Stimulated activated CD8-positive, alpha-beta memory T cell treated with anti-CD3 and anti-CD28 coated beads, Interleukin-15, amount 100 ng/mL, for 1 hour (primary cell): ENCODE data around the gene KCNK3.

Source experiments
- DNase-seq: peaks from one replicate; pipeline ENCODE4 v3.0.0-alpha.2; 2020; ENCODE audit warnings: low read depth

KCNK3 gene

DNA sequence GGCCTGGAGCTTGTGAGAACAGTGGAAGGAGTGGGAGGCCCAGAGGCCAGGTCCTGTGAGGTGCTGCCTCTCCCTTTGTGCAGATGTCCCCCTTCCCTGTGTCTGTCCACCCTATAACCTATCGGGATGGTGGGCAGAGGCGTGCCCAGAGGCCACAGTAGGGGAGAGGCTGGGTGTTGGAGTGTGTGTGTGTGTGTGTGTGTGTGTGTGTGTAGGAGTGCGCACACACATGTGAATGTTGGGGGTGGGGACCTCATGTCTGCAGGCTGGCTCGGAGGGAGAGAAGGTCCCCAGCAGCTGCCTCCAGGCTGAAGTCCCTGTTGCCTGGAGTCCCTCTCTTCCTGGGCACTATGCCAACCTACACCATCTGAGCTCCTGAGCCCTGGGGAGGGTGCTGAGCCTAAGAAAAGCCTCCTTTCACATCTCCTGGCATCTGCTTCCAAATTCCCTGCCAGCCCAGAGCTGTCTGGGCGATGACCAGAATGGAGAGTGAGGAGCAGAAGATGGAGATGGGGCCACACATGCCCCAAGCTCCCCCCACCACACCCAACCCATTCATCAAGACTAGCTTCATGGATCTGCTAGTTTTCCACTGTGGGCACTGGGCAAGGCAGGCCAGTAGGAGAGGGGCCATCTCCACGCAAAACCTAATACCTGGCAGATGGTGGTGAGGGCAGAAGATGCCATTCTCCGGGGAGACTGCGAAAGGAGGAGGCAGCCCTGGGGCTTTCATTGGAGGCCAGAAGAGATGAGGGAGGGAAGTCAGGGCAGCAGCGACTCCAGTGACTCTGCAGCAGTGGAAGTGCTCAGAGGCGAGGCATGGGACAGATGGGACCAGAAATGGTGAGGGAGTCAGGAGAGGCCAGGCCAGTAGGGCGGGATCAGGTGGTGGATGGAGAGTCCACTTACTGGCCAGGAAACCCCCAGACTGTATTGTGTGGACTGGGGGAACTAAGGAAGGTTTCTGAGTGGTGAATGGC is 20.3 kb downstream of the KCNK3 start:
- DNase-seq, result no peak

DNA sequence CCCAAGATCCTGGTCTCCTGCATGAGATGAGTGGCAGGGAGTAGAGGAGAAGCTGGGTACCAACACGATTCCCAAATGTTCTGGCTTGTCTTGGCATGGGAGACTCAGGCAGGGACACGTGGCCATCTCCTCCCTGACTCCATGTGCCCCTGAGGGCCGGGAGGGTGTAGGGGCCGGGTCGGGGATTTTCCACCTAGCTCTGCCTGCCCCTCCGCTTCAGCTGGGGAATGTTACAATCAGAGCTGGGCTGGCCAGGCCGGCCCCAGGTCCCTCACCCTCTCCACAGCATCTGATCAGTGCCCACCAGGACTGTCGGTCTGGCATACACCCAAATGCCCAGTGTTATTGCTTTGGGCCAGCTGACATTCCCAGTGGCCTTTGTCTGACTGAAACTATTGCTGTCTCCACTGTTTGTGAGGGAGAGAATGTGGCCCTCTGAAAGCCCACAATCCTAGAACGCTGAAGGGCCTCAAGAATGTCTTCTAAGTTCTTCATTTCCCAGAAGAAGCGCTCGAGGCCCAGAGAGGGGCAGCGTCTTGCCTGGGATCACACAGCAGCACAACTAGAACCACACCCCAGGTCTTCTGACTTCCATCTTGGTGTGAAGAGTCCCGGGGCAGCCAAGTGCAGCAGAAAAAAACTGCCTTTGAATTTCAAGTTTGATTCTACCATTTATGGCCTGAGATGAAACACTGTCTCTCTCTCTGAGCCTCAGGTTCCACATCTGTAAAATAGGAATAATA is 23.2 kb downstream of the KCNK3 start:
- no peak for DNase-seq

DNA sequence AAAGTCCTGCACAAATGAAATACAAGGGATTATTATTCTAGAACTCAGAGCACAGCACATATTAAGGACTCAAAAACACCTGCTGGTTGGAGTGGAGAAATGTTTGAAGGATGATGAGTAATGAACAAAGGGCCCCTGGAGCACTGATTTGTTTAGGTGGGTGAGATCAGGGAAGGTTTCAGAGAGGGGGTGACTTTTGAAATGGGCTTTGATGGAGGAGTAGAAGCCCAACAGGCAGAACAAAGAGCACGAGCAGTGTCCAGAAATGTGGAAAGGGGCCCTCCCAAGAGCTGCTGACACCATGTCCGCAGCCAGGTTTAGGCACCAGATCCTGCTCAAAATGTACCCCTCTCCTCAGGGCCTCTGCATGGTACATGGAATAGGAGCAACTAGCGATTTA is 23.8 kb downstream of the KCNK3 start:
- no peak for DNase-seq

DNA sequence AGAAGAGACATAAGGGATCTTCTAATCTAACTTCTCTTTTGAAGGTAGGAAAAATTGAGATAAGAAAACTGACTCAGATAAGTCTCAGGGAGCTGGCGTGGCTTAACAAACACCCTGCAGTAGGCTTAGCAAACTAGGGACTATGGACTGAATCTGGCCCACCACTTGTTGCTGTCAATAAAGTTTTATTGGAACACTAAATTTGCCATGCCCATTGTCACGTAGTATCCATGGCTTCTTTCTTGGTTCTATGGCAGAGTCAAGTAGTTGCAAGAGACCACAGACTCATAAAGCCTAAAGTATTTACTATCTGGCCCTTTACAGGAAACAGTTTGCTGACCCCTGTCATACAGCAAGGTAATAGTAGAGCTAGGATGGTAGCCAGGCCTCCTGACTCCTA is 24.2 kb downstream of the KCNK3 start:
- DNase-seq, result no peak

DNA sequence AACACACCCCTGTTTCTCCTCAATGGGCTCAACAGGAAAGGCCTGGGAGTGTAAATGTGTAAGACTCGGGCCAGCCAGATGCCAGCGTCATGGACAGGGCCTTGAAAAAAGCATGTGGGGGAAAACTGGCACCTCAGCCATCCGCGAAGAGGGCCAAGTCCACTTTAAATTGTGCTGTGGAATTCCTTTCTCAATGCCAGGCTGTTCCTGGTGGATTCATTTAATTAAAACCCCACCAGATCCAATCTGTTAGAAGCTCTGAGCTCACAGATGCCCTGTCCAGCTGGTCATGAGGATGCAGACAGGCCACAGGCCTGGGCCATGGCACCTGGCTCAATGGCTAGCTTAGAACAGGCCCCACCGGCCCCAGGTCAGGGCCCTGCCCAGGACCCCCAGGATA is 24.8 kb downstream of the KCNK3 start:
- no peak for DNase-seq

DNA sequence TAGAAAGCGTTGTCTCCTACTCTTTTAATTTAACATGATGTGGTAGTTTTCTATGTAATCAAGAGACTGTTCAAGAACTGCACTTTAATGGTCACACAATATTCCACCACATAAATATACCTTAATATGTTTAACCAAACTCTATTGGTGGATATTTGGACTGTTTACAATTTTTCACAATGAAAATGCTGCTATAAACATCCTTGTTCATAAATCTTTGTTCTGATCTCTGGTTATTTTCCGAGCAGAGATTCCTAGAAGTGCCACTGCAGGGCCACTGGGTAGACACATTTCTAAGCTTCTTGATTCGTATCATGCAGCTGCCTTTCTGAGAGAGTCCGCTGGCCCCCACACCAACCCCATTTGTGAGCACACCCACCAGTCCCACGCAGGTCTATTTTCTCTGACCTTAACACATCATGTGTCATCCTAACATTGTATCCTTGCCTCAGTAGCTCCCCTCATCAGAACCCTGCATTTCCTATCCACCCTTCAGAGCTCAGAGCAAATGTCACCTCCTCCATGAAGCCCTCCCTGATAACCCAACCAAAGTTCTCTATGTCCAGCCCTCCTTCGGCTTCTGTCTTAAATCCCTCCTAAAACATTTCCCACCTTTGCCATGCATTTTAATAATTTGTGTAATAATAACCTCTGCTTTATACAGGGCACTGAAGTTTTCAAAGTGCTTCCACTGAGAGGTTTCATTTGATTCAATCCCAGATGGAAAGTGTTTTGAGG is 26.6 kb downstream of the KCNK3 start:
- no peak for DNase-seq

DNA sequence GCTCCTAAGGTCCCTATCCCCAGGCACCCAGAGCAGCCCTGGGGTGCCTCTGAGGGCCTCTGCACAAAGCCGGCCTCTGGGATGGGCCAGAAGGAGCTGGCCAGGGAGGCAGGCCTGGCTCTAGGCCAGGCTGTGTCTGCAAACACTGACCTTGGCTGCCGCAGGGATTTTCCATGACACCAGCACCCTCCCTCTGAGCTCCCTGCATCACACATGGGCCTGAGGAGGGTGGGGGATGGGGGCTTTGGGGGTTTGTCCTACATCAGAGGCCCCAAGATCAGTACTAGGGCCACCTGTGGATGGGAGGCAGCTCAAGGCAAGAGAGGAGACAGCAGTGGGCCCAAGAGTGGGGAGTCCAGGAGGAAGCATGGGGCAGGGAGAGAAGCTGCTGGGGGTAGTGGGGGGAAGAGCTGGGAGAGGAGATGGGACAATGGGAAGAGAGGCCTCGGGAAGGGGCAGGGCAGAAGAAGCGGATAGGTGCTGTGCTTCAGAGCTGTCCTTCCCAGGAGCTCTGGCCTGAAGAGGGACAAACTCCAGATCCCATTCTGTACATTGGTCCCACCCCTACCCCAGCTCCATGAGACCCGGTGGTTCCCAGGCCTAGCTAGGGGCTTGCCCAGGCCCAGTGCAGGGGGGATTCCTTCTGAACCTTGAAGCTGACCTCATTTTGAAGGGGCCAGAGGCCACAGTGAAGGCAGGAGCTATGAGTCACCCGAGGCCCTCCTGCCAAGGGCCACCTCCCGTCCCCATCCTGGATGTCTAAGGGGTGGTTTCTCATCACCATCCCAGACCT is 28.0 kb downstream of the KCNK3 start:
- no peak for DNase-seq

DNA sequence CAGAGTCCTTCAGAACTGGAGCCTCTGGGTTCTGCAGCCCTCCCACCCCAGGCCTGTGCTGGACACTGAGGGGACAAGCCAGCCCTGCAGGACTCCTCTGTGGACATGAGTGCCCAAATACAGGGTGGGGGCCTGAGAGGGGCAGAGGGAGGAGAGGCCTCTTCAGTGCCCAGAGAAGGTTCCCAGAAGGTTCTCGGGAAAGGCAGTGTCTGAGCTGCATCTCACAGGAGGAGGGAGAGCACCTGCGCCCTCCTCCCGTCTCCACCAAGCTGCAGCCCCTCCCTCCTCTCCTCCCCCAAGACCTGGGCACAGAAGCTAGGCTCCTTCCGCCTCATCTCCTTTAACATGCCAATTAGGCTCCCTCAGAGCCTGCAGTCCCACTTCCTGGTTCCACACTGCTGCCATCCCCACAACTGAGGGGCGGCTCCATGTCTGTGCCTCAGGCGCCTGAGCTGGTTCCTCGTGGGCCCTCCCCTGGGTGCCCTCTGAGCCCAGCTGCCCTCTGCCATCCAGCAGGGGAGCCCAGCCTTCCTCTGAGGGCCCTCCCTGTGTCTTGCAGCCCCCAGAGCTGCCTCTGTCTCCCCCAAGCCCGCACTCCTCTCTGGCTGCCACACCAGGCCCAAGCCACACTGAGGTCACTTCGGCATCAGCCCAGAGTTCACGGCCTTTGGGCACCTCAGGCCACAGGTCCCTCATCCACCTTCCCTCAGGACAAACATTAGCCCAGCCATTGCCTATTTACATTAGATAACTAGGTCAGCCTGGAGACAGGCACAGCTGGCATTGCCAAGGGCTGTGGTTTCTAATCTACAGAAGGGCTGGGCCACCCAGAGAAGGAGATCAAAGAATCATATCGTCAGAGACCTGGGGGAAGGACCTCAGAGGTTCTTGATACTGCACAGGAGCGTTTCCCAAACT is 28.9 kb downstream of the KCNK3 start:
- no peak for DNase-seq

DNA sequence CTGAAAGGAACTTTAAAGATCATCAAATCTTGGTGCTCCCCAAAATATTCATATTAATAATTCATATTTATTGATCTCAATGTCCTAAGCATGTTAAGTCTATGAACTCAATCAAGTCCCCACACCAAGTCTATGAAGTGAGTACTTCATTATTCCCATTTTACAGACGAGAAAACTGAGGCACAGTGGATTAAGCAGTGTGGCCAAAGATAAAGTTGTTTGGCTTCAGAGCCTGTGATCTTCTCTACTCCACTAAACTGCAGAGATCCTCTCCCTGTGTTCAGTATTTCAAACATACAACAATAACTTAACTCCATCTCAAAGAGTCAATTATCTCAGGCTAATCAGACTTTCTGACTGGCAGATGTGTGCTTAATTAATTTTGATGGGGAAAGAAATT is 29.8 kb downstream of the KCNK3 start:
- no peak for DNase-seq

DNA sequence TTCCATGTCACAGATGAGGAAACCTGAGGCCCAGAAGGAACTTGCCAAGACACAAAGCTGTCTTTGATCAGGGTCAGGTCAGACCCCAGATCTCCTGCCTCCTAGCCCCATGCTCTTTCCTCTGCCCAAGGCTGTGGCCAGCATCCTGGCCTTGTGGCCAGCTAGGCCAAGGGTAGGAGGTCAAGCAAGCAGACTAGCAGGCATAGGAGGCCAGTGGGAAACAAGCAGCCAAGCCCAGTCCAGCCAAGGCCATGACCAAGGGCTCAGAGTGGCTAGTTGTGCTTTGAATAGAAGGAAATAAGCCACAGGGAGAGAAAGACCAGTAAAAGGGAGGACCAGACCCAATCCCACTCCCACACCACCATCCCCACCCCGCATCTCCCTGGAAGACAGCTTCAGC is 30.4 kb downstream of the KCNK3 start:
- no peak for DNase-seq

DNA sequence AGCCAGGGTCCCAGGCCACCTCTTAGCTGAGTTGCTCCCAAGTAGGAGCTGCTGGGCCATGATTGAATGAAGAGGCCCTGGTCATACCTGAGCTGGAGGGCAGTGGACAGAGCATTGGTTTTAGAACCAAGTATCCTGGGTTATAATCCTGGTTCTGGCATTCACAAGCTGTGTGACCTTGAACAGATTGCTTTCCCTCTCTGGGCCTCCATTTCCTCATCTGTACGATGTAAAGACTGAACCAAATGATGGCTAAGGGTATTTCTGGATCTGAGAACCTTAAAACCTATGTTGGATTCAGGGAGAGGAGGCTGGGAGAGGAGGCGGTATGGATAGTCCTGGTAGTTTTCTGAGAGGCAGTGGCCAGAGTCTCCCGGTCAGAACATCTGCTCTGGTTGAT is 31.0 kb downstream of the KCNK3 start:
- no peak for DNase-seq

DNA sequence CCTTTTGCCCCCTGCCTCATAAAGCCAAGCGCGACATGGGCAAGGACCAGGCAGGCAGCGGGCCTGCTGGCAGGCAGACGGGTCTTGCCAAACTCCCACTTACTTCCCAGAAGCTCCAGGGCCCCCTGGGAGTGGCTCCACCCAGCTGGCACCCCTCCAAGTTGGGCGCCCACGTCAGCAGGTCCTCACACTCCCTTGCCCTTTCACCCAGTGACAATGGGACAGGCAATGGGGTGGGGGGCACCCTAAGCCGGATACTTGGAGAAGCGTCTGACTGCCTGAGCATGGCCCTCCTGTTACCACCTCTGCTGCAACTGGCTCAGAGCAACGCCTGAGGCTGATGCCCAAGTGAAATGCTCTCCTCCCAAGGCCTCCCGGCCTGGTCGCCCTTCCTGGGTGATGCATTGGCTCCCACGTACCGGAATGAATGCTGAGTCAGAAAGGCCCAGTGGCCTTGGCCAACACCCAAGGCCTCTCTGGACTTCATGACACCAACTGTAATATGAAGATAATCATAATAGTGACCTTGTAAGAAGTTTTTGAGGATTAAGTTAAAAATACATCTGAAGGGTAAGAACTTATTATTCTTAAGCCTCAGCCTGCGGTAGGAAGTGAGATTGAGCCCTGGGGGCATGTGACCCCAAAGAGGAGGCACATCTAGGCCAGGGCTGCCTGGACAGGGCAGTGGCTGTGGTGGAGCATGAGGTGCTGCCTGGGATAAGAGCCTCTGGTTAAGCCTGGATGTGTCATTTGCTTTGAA is 31.6 kb downstream of the KCNK3 start:
- DNase-seq, result no peak

DNA sequence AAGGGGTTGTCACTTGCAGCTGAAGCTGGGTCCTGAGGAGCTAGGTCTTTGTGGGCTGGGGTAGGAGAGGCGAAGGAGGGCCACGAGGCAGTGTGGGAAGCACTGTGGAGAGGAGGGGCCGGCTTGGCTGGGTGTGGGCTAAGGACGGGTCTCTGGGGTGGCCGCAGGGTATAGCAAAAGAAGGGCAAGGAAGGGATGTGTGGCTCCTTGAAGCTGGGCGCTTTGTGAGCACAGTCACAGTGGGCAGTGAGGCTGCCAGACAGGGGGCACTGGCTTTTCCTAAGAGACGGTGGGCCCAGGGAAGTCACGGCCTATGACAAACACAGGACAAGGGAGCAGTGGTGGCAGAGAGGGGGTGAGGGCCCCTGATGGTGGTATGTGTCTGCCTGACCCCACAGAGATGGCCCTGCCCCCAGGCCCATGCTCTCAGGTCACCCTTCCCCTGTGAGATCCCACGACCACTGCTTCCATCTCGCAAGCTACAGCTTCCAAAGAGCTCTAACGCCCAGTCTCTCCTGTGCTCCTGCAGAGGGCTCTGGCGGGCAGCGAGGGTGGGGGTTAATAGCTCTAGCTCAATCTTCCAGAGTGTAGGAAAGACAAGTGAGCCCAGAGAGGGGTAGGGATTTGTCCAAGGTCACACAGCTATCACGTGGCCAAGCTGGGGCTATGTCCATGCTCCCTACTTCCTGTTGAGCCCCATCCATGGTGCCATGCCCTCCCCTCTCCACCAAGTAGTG is 32.4 kb downstream of the KCNK3 start:
- no peak for DNase-seq

DNA sequence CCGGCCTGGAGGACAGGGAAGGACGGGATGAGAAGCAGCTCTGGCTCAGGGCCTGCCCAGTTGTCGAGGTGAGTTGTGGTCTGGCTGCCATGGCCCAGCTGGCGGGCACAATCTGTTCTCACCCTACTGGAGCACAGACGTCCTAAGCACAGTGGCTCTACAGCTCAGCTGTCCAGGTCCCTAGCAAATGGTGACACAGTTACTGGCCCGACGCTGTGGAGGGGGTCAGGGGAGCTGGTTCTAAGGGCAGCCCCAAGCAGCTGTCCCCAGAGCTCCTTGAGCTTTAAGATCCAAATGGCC is 32.9 kb downstream of the KCNK3 start:
- no peak for DNase-seq

DNA sequence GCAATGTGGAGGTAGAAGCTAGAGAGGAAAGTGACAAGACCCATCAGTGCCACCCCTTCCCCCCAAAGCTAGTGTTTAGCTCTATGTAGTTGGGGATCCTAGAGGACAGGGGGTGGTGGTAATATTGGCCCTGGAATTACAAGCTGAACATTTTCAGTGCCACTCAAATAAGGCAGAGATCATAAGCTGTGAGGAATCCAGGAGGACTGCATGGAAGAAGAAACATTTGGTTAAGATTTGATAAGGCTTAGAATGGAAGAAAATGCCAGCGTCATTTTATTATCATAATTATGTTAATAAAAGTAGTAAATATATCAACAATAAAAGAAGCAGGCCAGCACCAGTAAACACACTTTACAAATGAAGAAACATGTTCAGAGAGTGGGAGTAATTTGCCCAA is 33.7 kb downstream of the KCNK3 start:
- DNase-seq, result no peak

DNA sequence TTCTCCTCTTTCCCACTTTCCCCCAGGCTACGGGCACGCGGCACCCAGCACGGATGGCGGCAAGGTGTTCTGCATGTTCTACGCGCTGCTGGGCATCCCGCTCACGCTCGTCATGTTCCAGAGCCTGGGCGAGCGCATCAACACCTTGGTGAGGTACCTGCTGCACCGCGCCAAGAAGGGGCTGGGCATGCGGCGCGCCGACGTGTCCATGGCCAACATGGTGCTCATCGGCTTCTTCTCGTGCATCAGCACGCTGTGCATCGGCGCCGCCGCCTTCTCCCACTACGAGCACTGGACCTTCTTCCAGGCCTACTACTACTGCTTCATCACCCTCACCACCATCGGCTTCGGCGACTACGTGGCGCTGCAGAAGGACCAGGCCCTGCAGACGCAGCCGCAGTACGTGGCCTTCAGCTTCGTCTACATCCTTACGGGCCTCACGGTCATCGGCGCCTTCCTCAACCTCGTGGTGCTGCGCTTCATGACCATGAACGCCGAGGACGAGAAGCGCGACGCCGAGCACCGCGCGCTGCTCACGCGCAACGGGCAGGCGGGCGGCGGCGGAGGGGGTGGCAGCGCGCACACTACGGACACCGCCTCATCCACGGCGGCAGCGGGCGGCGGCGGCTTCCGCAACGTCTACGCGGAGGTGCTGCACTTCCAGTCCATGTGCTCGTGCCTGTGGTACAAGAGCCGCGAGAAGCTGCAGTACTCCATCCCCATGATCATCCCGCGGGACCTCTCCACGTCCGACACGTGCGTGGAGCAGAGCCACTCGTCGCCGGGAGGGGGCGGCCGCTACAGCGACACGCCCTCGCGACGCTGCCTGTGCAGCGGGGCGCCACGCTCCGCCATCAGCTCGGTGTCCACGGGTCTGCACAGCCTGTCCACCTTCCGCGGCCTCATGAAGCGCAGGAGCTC is 35.4 kb downstream of the KCNK3 start:
- no peak for DNase-seq

DNA sequence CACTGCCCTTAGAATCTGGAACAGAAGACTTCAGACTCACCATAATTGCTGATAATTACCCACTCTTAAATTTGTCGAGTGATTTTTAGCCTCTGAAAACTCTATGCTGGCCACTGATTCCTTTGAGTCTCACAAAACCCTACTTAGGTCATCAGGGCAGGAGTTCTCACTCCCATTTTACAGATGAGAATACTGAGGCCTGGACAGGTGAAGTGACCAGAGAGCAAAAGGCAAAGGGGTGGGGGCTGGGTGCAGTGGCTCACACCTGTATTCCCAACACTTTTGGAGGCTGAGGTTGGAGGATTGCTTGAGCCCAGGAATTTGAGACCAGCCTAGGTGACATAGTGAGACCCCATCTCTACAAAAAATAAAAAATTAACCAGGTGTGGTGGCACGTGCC is 36.8 kb downstream of the KCNK3 start:
- DNase-seq, result no peak
